ENCODE results near the gene DCDC1.

The DCDC1 gene

DNA sequence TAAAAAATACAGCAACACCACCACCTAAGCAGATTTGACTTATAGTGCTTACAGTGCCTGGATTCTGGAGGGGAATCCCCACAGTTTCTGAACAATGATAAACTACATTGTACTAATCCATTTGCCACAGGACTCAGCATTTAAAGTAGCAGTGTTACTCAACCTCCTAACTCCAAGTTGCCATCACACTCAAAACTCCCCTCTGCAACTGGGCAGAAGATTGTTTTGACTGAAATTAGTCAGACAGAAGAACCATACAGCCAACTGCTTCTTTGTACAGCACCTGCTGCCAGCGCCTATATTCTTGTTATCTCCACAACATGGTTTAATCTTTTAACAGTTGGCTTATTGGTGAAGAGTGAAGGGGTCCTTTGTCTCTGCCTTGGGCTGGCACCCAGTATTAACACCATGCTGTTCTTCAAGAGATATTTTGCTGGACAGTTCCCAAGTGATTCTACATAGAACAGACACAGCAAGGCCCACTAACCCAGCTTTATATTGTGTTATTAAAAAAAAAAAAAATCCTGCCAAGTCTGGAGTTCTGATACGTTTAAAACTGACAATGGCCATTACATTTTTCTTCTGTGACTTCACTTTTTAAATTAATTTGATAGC, 273.2 kb downstream of the DCDC1 start:
- no peak for DNase-seq

GRCh38 chr11:31092638-31093037, 276.9 kb downstream of the DCDC1 start:
- no peak for DNase-seq

DNA sequence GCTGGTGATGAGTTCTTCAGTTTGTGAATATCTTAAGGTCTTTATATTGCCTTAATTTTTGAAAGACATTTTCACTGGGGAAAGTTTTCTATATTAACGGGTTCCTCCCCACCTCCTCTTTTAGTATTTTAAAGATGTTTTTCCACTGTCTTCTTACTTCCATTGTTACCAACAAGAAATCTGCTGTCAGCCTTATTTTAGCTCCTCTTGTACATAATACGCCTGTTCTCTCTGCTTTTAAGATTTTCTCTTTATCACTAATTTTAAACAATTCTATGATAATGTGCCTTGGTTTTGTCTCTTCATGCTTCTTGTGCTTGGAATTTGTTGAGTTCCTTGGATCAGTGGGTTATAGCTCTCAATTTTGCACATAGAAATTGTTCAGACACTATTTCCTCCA, 280.4 kb downstream of the DCDC1 start:
- peak; percentile 6 for DNase-seq

DNA sequence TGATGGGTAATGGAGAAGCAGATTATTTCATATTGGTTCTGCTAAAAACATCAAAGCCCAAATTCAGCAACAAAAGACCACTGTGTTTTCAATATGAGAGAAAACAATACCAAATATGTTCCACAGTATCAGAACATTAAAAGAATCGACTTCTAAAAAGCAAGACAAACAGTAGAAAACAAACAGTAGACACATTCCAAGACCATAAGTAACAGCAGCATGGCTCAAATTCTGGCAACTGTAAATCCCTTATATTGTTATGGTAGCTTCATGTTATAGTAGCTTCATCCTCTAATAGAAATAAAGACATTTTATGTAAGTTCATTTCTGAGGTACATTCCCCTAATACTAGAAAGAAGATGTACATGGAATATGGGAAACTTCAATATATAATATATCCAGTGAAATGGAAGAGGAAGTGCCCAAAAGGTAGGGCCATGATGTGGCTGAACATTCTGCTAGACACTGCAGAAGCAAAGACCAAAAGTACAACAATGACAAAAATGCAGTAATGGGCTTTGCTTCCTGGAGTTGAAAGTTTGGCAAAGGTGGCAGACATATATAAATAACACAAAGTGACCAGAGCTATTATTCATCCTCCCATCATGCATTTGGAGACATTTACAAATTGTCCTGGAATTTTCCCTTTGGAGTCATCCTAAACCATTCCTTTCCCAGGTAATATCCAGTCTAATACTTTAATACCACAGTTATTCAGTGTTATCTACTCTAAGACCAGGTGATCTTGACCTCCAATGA, 299.9 kb downstream of the DCDC1 start:
- DNase-seq: no peak

DNA sequence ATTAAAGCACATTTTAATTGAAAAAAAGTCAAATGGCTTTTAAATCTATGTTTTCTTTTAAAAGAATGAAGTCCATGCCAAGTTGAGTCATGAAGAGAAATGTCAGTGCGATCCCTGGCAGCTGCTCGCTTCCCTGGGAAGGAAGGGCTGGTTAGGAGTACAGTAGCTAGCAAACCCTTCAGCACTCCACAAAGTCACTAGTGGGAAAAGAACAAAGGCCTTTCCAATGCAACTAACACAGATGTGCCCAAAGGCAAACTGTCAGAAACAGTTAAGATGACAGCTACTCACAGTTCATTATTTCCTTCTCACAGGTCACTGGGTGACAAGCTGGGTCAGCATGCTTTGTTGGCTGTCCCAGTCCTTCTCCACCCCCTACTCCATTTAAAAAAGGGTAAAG, 308.7 kb downstream of the DCDC1 start:
- DNase-seq: no peak

GRCh38 chr11:31059529-31059928, 310.0 kb downstream of the DCDC1 start:
- DNase-seq: no peak

DNA sequence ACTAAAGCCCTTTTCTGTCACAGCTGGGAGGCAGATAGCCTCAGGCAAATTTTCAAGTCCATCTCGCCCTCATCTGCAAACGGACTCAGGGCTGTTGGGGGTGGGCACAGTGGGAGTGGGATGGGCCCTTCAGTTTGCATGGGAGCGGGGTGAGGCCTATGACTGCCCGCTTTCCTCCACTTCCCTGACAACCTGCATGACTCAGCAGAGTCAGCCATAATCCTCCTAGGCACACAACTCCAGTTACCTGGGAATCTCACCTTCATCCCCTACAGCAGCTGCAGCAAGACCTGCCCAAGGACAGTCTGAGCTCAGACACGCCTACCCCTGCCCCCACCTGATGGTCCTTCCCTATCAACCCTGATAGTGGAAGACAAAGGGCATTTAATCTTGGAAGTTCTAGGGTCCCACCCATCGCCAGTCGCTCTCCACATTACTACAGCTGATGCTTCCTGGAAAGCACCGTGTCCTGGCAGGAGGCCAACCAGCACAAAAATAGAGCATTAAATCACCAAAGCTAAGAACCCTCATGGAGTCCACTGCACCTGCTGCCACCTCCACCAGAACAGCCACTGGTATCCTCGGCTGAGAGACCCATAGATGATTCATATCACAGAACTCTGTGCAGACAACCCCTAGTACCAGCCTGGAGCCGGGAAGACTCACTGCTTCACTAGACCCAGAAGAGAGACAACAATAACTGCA, 319.3 kb downstream of the DCDC1 start:
- DNase-seq: no peak

GRCh38 chr11:31045335-31045734, 324.2 kb downstream of the DCDC1 start:
- peak; percentile 69 for DNase-seq

DNA sequence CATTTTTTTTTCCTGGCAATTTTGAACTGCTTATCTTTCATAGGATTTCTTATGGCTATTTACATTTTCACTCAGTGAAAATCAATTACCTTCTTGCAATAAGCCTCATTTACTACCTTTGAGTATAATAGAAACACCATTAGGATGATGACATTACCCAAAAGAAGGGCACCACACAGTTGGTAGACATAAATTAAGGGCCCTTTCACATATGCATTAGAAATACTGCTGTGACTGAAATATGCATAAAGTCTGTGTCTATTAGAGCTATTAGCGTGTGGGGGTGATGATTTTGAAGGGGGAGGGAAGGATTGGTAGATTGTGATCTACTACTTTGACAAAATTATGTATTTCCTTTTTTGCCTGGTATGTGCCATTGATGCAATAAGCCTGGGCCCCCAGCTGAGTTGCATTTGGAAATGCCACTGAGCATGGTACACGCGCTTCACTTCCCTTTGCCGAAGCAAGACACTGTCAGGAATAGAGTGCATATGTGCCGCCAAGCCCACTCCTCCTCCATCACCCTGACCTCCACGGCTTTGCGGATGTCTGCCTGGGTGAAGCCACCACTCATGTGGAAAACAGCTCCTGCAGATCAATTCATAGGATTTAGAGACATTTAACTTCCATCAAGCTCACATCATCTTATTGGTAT, 339.3 kb downstream of the DCDC1 start:
- DNase-seq: no peak

- DNase-seq: no peak
Measured at GRCh38 chr11:31026315-31026714, 343.2 kb downstream of the DCDC1 start.

- no peak for DNase-seq
Measured at GRCh38 chr11:31022080-31022479, 347.5 kb downstream of the DCDC1 start.

- no peak for DNase-seq
Measured at GRCh38 chr11:31019786-31020185, 349.8 kb downstream of the DCDC1 start.

GRCh38 chr11:31005202-31005601, 364.3 kb downstream of the DCDC1 start:
- DNase-seq: no peak

- DNase-seq: no peak
Measured at GRCh38 chr11:31001427-31001826, 368.1 kb downstream of the DCDC1 start.

GRCh38 chr11:31000381-31000780, 369.2 kb downstream of the DCDC1 start:
- DNase-seq: no peak

- peak; percentile 82 for DNase-seq
Measured at GRCh38 chr11:30992513-30992849, 377.1 kb downstream of the DCDC1 start.

- DNase-seq: no peak
Measured at GRCh38 chr11:30991802-30992512, 377.6 kb downstream of the DCDC1 start.

GRCh38 chr11:30991376-30991775, 378.2 kb downstream of the DCDC1 start:
- DNase-seq: no peak

GRCh38 chr11:30990625-30991296, 378.8 kb downstream of the DCDC1 start:
- DNase-seq: no peak

- DNase-seq: peak; percentile 20
Measured at GRCh38 chr11:30987819-30988218, 381.7 kb downstream of the DCDC1 start.

GRCh38 chr11:30985536-30985935, 384.0 kb downstream of the DCDC1 start:
- DNase-seq: no peak

GRCh38 chr11:30984827-30985226, 384.7 kb downstream of the DCDC1 start:
- no peak for DNase-seq

- DNase-seq: no peak
Measured at GRCh38 chr11:30984442-30984816, 385.1 kb downstream of the DCDC1 start.
